Measurements from ENCODE around the gene SCAMP2.

SCAMP2 gene

GRCh38 chr15:74903676-74904075 lies 30.5 kb upstream of the SCAMP2 start (continued):
- TF ChIP-seq, protein P1, sequence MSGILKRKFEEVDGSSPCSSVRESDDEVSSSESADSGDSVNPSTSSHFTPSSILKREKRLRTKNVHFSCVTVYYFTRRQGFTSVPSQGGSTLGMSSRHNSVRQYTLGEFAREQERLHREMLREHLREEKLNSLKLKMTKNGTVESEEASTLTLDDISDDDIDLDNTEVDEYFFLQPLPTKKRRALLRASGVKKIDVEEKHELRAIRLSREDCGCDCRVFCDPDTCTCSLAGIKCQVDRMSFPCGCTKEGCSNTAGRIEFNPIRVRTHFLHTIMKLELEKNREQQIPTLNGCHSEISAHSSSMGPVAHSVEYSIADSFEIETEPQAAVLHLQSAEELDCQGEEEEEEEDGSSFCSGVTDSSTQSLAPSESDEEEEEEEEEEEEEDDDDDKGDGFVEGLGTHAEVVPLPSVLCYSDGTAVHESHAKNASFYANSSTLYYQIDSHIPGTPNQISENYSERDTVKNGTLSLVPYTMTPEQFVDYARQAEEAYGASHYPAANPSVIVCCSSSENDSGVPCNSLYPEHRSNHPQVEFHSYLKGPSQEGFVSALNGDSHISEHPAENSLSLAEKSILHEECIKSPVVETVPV (CRISPR knock-in tag; IDR thresholded peaks at IDR 0.05) = no peak
- TF ChIP-seq ARNTL (CRISPR knock-in tag; IDR thresholded peaks at IDR 0.05; ENCODE audit: borderline replicate concordance, low read depth) = no peak

DNA sequence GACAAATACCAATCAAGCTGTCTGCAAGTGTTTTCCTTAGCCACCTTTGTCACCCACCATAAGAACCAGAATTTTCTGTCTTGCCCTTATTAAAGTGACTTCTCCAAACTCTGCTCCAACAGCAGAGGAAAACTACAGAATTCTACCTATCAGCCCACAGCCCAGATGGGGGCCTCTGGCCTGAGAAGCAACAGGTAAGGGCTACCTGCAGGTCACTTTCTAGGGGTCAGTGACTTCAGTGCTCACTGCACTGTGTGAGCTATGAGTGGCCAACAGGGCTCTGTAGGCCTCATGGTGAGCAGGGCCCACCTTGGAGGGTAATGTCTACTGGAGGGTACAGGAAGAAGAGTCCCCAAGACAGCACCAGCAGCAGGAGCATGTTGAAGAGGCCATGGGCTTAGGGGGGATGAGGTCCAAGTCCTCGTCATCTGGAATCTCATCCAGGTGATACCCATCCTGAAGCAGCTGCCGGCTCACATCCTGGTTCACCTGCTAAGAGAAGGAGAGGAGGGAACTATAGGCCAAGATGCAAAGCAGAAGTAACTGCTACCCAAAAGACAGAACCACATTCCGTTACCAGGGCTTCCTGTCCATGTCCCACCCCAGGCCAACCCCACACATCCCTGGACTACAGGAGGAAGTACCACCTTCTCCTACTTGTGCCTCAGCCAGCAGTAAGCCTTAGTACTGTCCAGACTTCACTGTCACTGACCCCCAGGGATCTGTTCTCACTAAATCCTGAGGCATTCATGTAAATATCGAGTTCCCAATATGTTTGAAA lies 29.3 kb upstream of the SCAMP2 start:
- ATAC-seq = no peak
- TF ChIP-seq SNAI2 (CRISPR knock-in tag; IDR thresholded peaks at IDR 0.05) (no peak), TOX (CRISPR knock-in tag; IDR thresholded peaks at IDR 0.05; ENCODE audit: borderline replicate concordance) (no peak), OSR1 (CRISPR knock-in tag; IDR thresholded peaks at IDR 0.05) (no peak), ISL1 (CRISPR knock-in tag; IDR thresholded peaks at IDR 0.05) (no peak), ESRRG (CRISPR knock-in tag; IDR thresholded peaks at IDR 0.05) (no peak), ZFP30 (CRISPR knock-in tag; IDR thresholded peaks at IDR 0.05) (no peak), ZNF70 (CRISPR knock-in tag; IDR thresholded peaks at IDR 0.05) (no peak), ZC3H10 (CRISPR knock-in tag; IDR thresholded peaks at IDR 0.05) (no peak), TCF4 (CRISPR knock-in tag; IDR thresholded peaks at IDR 0.05; ENCODE audit: borderline replicate concordance) (no peak), ARNTL (CRISPR knock-in tag; IDR thresholded peaks at IDR 0.05; ENCODE audit: borderline replicate concordance, low read depth) (no peak), PPARA (CRISPR knock-in tag; IDR thresholded peaks at IDR 0.05; ENCODE audit: borderline replicate concordance) (no peak), ZNF8 (CRISPR knock-in tag; IDR thresholded peaks at IDR 0.05) (no peak), BACH2 (CRISPR knock-in tag; IDR thresholded peaks at IDR 0.05; ENCODE audit: borderline replicate concordance) (no peak), TSHZ2 (CRISPR knock-in tag; IDR thresholded peaks at IDR 0.05) (no peak)
- TF ChIP-seq, protein P1 (CRISPR knock-in tag; IDR thresholded peaks at IDR 0.05) = no peak
- TF ChIP-seq, protein P2, sequence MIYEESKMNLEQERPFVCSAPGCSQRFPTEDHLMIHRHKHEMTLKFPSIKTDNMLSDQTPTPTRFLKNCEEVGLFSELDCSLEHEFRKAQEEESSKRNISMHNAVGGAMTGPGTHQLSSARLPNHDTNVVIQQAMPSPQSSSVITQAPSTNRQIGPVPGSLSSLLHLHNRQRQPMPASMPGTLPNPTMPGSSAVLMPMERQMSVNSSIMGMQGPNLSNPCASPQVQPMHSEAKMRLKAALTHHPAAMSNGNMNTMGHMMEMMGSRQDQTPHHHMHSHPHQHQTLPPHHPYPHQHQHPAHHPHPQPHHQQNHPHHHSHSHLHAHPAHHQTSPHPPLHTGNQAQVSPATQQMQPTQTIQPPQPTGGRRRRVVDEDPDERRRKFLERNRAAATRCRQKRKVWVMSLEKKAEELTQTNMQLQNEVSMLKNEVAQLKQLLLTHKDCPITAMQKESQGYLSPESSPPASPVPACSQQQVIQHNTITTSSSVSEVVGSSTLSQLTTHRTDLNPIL (CRISPR knock-in tag; IDR thresholded peaks at IDR 0.05; ENCODE audit: low read depth) = no peak
- TF ChIP-seq, protein P3, sequence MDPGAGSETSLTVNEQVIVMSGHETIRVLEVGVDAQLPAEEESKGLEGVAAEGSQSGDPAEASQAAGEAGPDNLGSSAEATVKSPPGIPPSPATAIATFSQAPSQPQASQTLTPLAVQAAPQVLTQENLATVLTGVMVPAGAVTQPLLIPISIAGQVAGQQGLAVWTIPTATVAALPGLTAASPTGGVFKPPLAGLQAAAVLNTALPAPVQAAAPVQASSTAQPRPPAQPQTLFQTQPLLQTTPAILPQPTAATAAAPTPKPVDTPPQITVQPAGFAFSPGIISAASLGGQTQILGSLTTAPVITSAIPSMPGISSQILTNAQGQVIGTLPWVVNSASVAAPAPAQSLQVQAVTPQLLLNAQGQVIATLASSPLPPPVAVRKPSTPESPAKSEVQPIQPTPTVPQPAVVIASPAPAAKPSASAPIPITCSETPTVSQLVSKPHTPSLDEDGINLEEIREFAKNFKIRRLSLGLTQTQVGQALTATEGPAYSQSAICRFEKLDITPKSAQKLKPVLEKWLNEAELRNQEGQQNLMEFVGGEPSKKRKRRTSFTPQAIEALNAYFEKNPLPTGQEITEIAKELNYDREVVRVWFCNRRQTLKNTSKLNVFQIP (CRISPR knock-in tag; IDR thresholded peaks at IDR 0.05; ENCODE audit: borderline replicate concordance, low read depth) = no peak
- TF ChIP-seq, protein P4, sequence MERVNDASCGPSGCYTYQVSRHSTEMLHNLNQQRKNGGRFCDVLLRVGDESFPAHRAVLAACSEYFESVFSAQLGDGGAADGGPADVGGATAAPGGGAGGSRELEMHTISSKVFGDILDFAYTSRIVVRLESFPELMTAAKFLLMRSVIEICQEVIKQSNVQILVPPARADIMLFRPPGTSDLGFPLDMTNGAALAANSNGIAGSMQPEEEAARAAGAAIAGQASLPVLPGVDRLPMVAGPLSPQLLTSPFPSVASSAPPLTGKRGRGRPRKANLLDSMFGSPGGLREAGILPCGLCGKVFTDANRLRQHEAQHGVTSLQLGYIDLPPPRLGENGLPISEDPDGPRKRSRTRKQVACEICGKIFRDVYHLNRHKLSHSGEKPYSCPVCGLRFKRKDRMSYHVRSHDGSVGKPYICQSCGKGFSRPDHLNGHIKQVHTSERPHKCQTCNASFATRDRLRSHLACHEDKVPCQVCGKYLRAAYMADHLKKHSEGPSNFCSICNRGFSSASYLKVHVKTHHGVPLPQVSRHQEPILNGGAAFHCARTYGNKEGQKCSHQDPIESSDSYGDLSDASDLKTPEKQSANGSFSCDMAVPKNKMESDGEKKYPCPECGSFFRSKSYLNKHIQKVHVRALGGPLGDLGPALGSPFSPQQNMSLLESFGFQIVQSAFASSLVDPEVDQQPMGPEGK (CRISPR knock-in tag; IDR thresholded peaks at IDR 0.05; ENCODE audit: borderline replicate concordance) = no peak

GRCh38 chr15:74901612-74902063 lies 28.5 kb upstream of the SCAMP2 start:
- peak; percentile 41 for ATAC-seq
- TF ChIP-seq ZNF565 (CRISPR knock-in tag; conservative IDR thresholded peaks at IDR 0.05; ENCODE audit: low read depth) = no peak
- no peak for TF ChIP-seq OSR1 (CRISPR knock-in tag; IDR thresholded peaks at IDR 0.05)
- no peak for TF ChIP-seq ESRRG (CRISPR knock-in tag; IDR thresholded peaks at IDR 0.05)
- TF ChIP-seq PPARA (CRISPR knock-in tag; IDR thresholded peaks at IDR 0.05; ENCODE audit: borderline replicate concordance) = no peak
- TF ChIP-seq ZC3H10 (CRISPR knock-in tag; IDR thresholded peaks at IDR 0.05) = no peak
- TF ChIP-seq ZFP3 (CRISPR knock-in tag; IDR thresholded peaks at IDR 0.05) = no peak
- TF ChIP-seq, protein P2 (CRISPR knock-in tag; IDR thresholded peaks at IDR 0.05; ENCODE audit: low read depth) = no peak
- TF ChIP-seq CSDC2 (CRISPR knock-in tag; IDR thresholded peaks at IDR 0.05) = no peak
- no peak for TF ChIP-seq ARNTL (CRISPR knock-in tag; IDR thresholded peaks at IDR 0.05; ENCODE audit: borderline replicate concordance, low read depth)
- TF ChIP-seq, protein P4 (CRISPR knock-in tag; IDR thresholded peaks at IDR 0.05; ENCODE audit: borderline replicate concordance) = no peak
- TF ChIP-seq RARB (CRISPR knock-in tag; IDR thresholded peaks at IDR 0.05) = no peak
- no peak for TF ChIP-seq TCF4 (CRISPR knock-in tag; IDR thresholded peaks at IDR 0.05; ENCODE audit: borderline replicate concordance)
- no peak for TF ChIP-seq ZFP30 (CRISPR knock-in tag; IDR thresholded peaks at IDR 0.05)

Data from SK-N-SH treated with all-trans-retinoic acid at 6 μM for 48 hours (cell line).